ENCODE data around the gene PRR15L.

GRCh38 chr17:47946929-47947397, 10.7 kb downstream of the PRR15L start:
- TF ChIP-seq EZH2 (IDR thresholded peaks at IDR 0.05; ENCODE audit: insufficient read depth, poor library complexity, severe bottlenecking): no peak
- TF ChIP-seq EZH2phosphoT487 (IDR thresholded peaks at IDR 0.05; ENCODE audit: insufficient read depth, low read depth): no peak

All from GM23248 (cell line).